Parathyroid adenoma (tissue), 2 donors: ENCODE results near the gene GSK3A.

ENCODE experiments used
- H2AFZ ChIP-seq: fragments of 300-600 bp; sonication (generic); one replicate; pipeline ENCODE4 v1.7.0; 2017; ENCODE audit warnings: antibody characterized with exemption, mild to moderate bottlenecking
- H3K27ac ChIP-seq: fragments of 300-600 bp; sonication (generic); one replicate; pipeline ENCODE4 v1.7.0; 2017
- H3K27me3 ChIP-seq: fragments of 300-600 bp; sonication (generic); one replicate; pipeline ENCODE4 v1.7.0; 2017; ENCODE audit warnings: low read length; ENCODE audit not compliant: control insufficient read depth, insufficient read depth
- H3K36me3 ChIP-seq: fragments of 300-600 bp; sonication (generic); one replicate; pipeline ENCODE4 v1.7.0; 2017; ENCODE audit warnings: low read length; ENCODE audit not compliant: control insufficient read depth, insufficient read depth
- H3K4me1 ChIP-seq: fragments of 300-600 bp; sonication (generic); one replicate; pipeline ENCODE4 v1.7.0; 2017; ENCODE audit warnings: control low read depth
- H3K4me2 ChIP-seq: fragments of 300-600 bp; sonication (generic); one replicate; pipeline ENCODE4 v1.7.0; 2017; ENCODE audit warnings: low read length
- H3K4me3 ChIP-seq: fragments of 300-600 bp; sonication (generic); one replicate; pipeline ENCODE4 v1.7.0; 2017; ENCODE audit warnings: low read depth, low read length
- H3K79me2 ChIP-seq: fragments of 300-600 bp; sonication (generic); one replicate; pipeline ENCODE4 v1.7.0; 2017; ENCODE audit warnings: control low read depth
- H3K9ac ChIP-seq: fragments of 300-600 bp; sonication (generic); one replicate; pipeline ENCODE4 v1.7.0; 2017; ENCODE audit warnings: mild to moderate bottlenecking
- H3K9me3 ChIP-seq: fragments of 300-600 bp; sonication (generic); one replicate; pipeline ENCODE4 v1.7.0; 2017; ENCODE audit warnings: low read length; ENCODE audit not compliant: control insufficient read depth
- TF ChIP-seq, protein P1 (sequence below): fragments of 300-600 bp; sonication (generic); IDR thresholded peaks from one replicate; pipeline ENCODE4 v1.7.0; 2017; ENCODE audit warnings: antibody characterized with exemption, mild to moderate bottlenecking
- donor health status: primary hyperparathyroidism.

The GSK3A gene

GRCh38 chr19:42287017-42287826, 44.8 kb upstream of the GSK3A start:
- Histone ChIP-seq H3K27ac (no peak overlapping the region), H3K4me1 (peaks cover 29% of the 10 kb centered on the region), H3K9me3 (no peaks in the 10 kb centered on the region), H2AFZ (no peak overlapping the region), H3K4me2 (no peak overlapping the region), H3K36me3 (no peaks in the 10 kb centered on the region), H3K79me2 (no peaks in the 10 kb centered on the region), H3K4me3 (no peak overlapping the region), H3K27me3 (no peaks in the 10 kb centered on the region), H3K9ac (no peak overlapping the region)
- TF ChIP-seq, protein P1, sequence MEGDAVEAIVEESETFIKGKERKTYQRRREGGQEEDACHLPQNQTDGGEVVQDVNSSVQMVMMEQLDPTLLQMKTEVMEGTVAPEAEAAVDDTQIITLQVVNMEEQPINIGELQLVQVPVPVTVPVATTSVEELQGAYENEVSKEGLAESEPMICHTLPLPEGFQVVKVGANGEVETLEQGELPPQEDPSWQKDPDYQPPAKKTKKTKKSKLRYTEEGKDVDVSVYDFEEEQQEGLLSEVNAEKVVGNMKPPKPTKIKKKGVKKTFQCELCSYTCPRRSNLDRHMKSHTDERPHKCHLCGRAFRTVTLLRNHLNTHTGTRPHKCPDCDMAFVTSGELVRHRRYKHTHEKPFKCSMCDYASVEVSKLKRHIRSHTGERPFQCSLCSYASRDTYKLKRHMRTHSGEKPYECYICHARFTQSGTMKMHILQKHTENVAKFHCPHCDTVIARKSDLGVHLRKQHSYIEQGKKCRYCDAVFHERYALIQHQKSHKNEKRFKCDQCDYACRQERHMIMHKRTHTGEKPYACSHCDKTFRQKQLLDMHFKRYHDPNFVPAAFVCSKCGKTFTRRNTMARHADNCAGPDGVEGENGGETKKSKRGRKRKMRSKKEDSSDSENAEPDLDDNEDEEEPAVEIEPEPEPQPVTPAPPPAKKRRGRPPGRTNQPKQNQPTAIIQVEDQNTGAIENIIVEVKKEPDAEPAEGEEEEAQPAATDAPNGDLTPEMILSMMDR: no peak

DNA sequence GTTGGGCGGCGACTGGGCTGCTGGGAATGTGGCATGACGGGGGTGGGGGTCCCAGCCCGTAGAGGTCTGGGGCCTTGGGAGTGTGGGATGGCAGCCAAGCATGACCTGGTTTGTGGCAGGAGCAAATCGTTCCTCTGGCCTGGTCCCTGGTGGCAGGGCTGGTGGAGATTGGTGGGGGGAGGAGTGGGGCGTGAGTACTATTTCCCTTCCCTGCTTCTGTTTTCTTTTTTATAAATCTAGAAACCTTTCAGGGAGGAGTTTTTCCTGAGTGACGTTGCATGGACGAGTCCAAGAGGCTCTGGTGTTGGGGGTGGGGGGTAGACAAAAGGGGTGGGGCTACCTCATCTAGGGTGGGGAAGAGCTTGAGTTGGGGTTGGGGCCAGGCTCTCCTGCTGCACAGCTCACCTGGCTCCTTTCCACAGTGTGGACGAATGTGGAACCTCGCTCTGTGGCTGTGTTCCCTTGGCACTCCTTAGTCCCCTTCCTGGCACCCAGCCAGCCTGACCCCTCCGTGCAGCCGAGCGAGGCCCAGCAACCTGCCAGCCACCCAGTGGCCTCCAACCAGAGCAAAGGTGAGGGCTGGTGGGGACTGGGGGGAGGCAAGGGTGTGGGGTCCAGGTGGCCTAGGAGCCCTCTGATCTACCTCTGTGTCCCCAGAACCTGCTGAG, 44.1 kb upstream of the GSK3A start:
- peak overlapping the region; percentile 63 for H3K4me2 ChIP-seq
- no peaks in the 10 kb centered on the region for H3K27me3 ChIP-seq
- no peak overlapping the region for H3K4me3 ChIP-seq
- no peaks in the 10 kb centered on the region for H3K9me3 ChIP-seq
- H3K9ac ChIP-seq: no peak overlapping the region
- H3K79me2 ChIP-seq: no peaks in the 10 kb centered on the region
- TF ChIP-seq, protein P1: no peak
- no peaks in the 10 kb centered on the region for H3K36me3 ChIP-seq
- H3K27ac ChIP-seq: no peak overlapping the region
- no peak overlapping the region for H2AFZ ChIP-seq
- peaks cover 36% of the 10 kb centered on the region for H3K4me1 ChIP-seq

- H3K9ac ChIP-seq: no peak overlapping the region
- peak overlapping the region; percentile 56 for H3K27ac ChIP-seq
- H3K4me3 ChIP-seq: no peak overlapping the region
These were observed 43.6 kb upstream of the GSK3A start for GRCh38 chr19:42285988-42286348.

DNA sequence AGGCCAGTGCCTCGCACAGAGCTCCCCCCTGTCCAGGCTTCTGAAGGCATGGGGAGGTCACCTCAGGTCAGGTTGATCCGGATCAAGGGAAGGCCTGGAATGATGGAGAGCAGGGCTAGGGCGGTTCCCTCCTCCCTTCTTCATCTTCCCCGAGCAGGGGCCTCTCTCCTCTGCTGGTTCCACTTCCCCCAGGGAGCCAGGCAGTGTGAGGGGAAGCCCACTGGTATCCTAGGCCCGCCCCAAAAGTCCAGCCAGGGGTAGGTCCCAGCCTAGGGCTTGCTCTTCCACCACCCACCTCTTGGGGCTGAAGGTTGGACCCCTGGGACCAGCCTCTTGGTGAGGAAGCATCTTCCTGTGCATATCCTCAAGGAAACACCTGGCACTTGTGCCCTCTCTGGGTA, 43.1 kb upstream of the GSK3A start:
- H2AFZ ChIP-seq: no peak overlapping the region
- H3K27me3 ChIP-seq: no peaks in the 10 kb centered on the region
- peaks cover 36% of the 10 kb centered on the region for H3K4me1 ChIP-seq
- H3K9ac ChIP-seq: no peak overlapping the region
- peak overlapping the region; percentile 63 for H3K4me2 ChIP-seq
- TF ChIP-seq, protein P1: no peak
- no peaks in the 10 kb centered on the region for H3K9me3 ChIP-seq
- no peaks in the 10 kb centered on the region for H3K36me3 ChIP-seq
- no peak overlapping the region for H3K4me3 ChIP-seq
- peak overlapping the region; percentile 56 for H3K27ac ChIP-seq
- no peaks in the 10 kb centered on the region for H3K79me2 ChIP-seq

More at GRCh38 chr19:42285988-42286348, 43.6 kb upstream of the GSK3A start:
- H3K9me3 ChIP-seq: no peaks in the 10 kb centered on the region
- H3K4me2 ChIP-seq: peak overlapping the region; percentile 63
- H2AFZ ChIP-seq: no peak overlapping the region
- TF ChIP-seq, protein P1: no peak
- H3K36me3 ChIP-seq: no peaks in the 10 kb centered on the region
- peaks cover 36% of the 10 kb centered on the region for H3K4me1 ChIP-seq
- H3K27me3 ChIP-seq: no peaks in the 10 kb centered on the region
- no peaks in the 10 kb centered on the region for H3K79me2 ChIP-seq
